Testis (tissue), 2 donors: ENCODE measurements around the gene TP73.

Source experiments
- POLR2A ChIP-seq: fragments of 450-650 bp; IDR thresholded peaks from one replicate; pipeline ENCODE4 v1.6.1; 2017; ENCODE audit warnings: antibody characterized with exemption, mild to moderate bottlenecking, moderate library complexity
- TF ChIP-seq, protein P1 (sequence below), 3 experiments: fragments of 450-650 bp in 2 of 3; fragments of 200-600 bp in 1 of 3; sonication (generic) in 1 of 3; IDR thresholded peaks; one replicate each; pipeline ENCODE4 v1.5.1; 2016 to 2019; ENCODE audit warnings: antibody characterized with exemption in 3 of 3, mild to moderate bottlenecking in 2 of 3, moderate library complexity in 1 of 3

DNA sequence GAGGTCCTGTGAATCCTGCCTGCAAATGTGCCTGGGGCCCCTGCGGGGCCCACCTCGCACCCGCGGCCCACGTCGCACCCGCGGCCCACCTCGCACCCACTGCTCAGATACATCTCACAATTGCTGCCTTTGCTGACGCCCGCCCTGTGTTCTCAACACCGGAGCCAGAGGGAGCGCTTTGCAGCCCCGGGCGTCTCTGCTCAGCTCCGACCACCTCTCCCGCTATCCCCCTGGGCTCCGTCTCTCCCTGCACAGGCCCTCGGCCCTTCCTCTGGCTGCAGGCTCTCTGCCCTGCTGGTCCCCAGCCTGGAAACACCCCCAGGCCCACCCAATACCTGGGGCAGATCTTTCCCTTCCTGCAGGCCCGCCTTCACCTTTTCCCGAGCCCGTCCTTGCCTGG lies 44.8 kb downstream of the TP73 start:
- TF ChIP-seq, protein P1, sequence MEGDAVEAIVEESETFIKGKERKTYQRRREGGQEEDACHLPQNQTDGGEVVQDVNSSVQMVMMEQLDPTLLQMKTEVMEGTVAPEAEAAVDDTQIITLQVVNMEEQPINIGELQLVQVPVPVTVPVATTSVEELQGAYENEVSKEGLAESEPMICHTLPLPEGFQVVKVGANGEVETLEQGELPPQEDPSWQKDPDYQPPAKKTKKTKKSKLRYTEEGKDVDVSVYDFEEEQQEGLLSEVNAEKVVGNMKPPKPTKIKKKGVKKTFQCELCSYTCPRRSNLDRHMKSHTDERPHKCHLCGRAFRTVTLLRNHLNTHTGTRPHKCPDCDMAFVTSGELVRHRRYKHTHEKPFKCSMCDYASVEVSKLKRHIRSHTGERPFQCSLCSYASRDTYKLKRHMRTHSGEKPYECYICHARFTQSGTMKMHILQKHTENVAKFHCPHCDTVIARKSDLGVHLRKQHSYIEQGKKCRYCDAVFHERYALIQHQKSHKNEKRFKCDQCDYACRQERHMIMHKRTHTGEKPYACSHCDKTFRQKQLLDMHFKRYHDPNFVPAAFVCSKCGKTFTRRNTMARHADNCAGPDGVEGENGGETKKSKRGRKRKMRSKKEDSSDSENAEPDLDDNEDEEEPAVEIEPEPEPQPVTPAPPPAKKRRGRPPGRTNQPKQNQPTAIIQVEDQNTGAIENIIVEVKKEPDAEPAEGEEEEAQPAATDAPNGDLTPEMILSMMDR (IDR thresholded peaks at IDR 0.05), result no peak
- TF ChIP-seq POLR2A, result no peak
